Neural cell (in vitro differentiated cells): ENCODE data around the gene GTF3C2. TPM values are rescaled to one million over a fixed set of nuclear protein-coding genes. Genes with fewer than 3 reads are reported as not detected.

Experiments used
- H2AFZ ChIP-seq: fragments of 200-600, 300-800 bp; sonication (generic), shearing (Covaris generic); 2 replicates; pipeline ENCODE4 v1.6.0; 2014; ENCODE audit warnings: low read depth, mild to moderate bottlenecking, antibody characterized with exemption, low read length, moderate library complexity
- H3F3A ChIP-seq: fragments of 200-600 bp; shearing (Covaris generic); 2 replicates; pipeline ENCODE4 v1.6.1; 2016; ENCODE audit warnings: mild to moderate bottlenecking, moderate library complexity, mixed read lengths, antibody characterized with exemption, low read length; ENCODE audit not compliant: insufficient read depth, poor library complexity, severe bottlenecking
- H3K27ac ChIP-seq: fragments of 200-600, 300-800 bp; sonication (generic), shearing (Covaris generic); 2 replicates; pipeline ENCODE4 v1.5.1; 2014; ENCODE audit warnings: mild to moderate bottlenecking, low read length, moderate library complexity
- H3K27me3 ChIP-seq: fragments of 300-800, 200-600 bp; sonication (generic), shearing (Covaris generic); 2 replicates; pipeline ENCODE4 v1.6.0; 2014; ENCODE audit warnings: mild to moderate bottlenecking, low read depth, low read length, moderate library complexity; ENCODE audit not compliant: insufficient read depth
- H3K36me3 ChIP-seq: fragments of 300-800, 200-600 bp; sonication (generic), shearing (Covaris generic); 2 replicates; pipeline ENCODE4 v1.5.1; 2014; ENCODE audit warnings: mild to moderate bottlenecking, antibody characterized with exemption, low read length, moderate library complexity; ENCODE audit not compliant: insufficient read depth
- H3K4me2 ChIP-seq: fragments of 300-800, 200-600 bp; sonication (generic), shearing (Covaris generic); 2 replicates; pipeline ENCODE4 v1.6.0; 2014; ENCODE audit warnings: mild to moderate bottlenecking, low read length
- H3K4me3 ChIP-seq: fragments of 300-800, 200-600 bp; sonication (generic), shearing (Covaris generic); 2 replicates; pipeline ENCODE4 v1.5.1; 2014; ENCODE audit warnings: mild to moderate bottlenecking, low read length, moderate library complexity
- H3K79me2 ChIP-seq: fragments of 200-600 bp; shearing (Covaris generic); replicated peaks from 2 replicates; pipeline ENCODE4 v1.6.0; 2014; ENCODE audit warnings: mild to moderate bottlenecking, low read length, moderate library complexity; ENCODE audit not compliant: insufficient read depth
- H3K9ac ChIP-seq: fragments of 300-800, 200-600 bp; sonication (generic), shearing (Covaris generic); 2 replicates; pipeline ENCODE4 v1.6.1; 2016; ENCODE audit warnings: mild to moderate bottlenecking, low read length, mixed read lengths
- H3K9me2 ChIP-seq: fragments of 200-600 bp; shearing (Covaris generic); 2 replicates; pipeline ENCODE4 v1.6.1; 2016; ENCODE audit warnings: mild to moderate bottlenecking, low read length, mixed read lengths; ENCODE audit not compliant: insufficient read depth
- H3K9me3 ChIP-seq: fragments of 200-600, 300-800 bp; sonication (generic), shearing (Covaris generic); 2 replicates; pipeline ENCODE4 v1.6.1; 2016; ENCODE audit warnings: mild to moderate bottlenecking, mixed run types, low read length, moderate library complexity, mixed read lengths
- H4K20me1 ChIP-seq: fragments of 200-600 bp; shearing (Covaris generic); 2 replicates; pipeline ENCODE4 v1.6.1; 2016; ENCODE audit warnings: mild to moderate bottlenecking, mixed run types; ENCODE audit not compliant: insufficient read depth
- CTCF ChIP-seq: fragments of 450-650 bp; IDR thresholded peaks from 2 replicates; pipeline ENCODE4 v1.5.1; 2014; ENCODE audit warnings: antibody characterized with exemption, mild to moderate bottlenecking, moderate library complexity; ENCODE audit not compliant: poor library complexity, severe bottlenecking
- EP300 ChIP-seq: fragments of 450-650 bp; conservative IDR thresholded peaks from 2 replicates; pipeline ENCODE4 v1.6.1; 2014; ENCODE audit warnings: antibody characterized with exemption, mild to moderate bottlenecking, moderate library complexity; ENCODE audit not compliant: poor library complexity, severe bottlenecking
- EZH2 ChIP-seq: fragments of 200-600, 300-800 bp; shearing (Covaris generic), sonication (generic); IDR thresholded peaks from 2 replicates; pipeline ENCODE4 v1.6.1; 2014; ENCODE audit warnings: antibody characterized with exemption, low read length, borderline replicate concordance, mild to moderate bottlenecking; ENCODE audit not compliant: insufficient read depth, poor library complexity, severe bottlenecking
- MXI1 ChIP-seq: fragments of 450-650 bp; conservative IDR thresholded peaks from 2 replicates; pipeline ENCODE4 v1.6.1; 2014; ENCODE audit warnings: antibody characterized with exemption, mild to moderate bottlenecking; ENCODE audit not compliant: poor library complexity, severe bottlenecking
- POLR2AphosphoS5 ChIP-seq: IDR thresholded peaks from 2 replicates; pipeline ENCODE4 v1.6.1; 2012
- RAD21 ChIP-seq: fragments of 450-650 bp; conservative IDR thresholded peaks from 2 replicates; pipeline ENCODE4 v1.6.1; 2014; ENCODE audit warnings: antibody characterized with exemption, mild to moderate bottlenecking, moderate library complexity
- REST ChIP-seq: IDR thresholded peaks from 2 replicates; pipeline ENCODE4 v1.6.1; 2012; ENCODE audit warnings: borderline replicate concordance
- SMC3 ChIP-seq: fragments of 450-650 bp; conservative IDR thresholded peaks from 2 replicates; pipeline ENCODE4 v1.6.1; 2014; ENCODE audit warnings: antibody characterized with exemption, mild to moderate bottlenecking, moderate library complexity; ENCODE audit not compliant: poor library complexity
- TAF1 ChIP-seq: IDR thresholded peaks from 2 replicates; pipeline ENCODE4 v1.6.1; 2012; ENCODE audit warnings: low read depth
- polyA plus RNA-seq: library from polyadenylated mRNA; depleted of rRNA; stranded (reverse); fragments of >200 nt; gene quantifications from 2 replicates; pipeline ENCODE4 v1.2.3, GENCODE V29; 2014

GTF3C2 gene
- polyA plus RNA-seq, 1 donor from 2014 or later: 27.8 TPM

- TF ChIP-seq CTCF: no peak
- no peak for TF ChIP-seq REST
- no peak for TF ChIP-seq TAF1
- no peak for TF ChIP-seq SMC3
- TF ChIP-seq MXI1: no peak
- no peak for TF ChIP-seq RAD21
- no peak for TF ChIP-seq EP300
- no peak for TF ChIP-seq EZH2
- TF ChIP-seq POLR2AphosphoS5: no peak
- no peak overlapping the region for H3K9ac ChIP-seq
- H3K4me3 ChIP-seq: no peak overlapping the region
- H3K9me2 ChIP-seq: no peaks in the 10 kb centered on the region
- H3K9me3 ChIP-seq: no peaks in the 10 kb centered on the region
- no peaks in the 10 kb centered on the region for H3F3A ChIP-seq
- no peak overlapping the region for H2AFZ ChIP-seq
- no peaks in the 10 kb centered on the region for H4K20me1 ChIP-seq
- H3K27me3 ChIP-seq: no peaks in the 10 kb centered on the region
- peaks cover 34% of the 10 kb centered on the region for H3K79me2 ChIP-seq
- no peak overlapping the region for H3K4me2 ChIP-seq
- no peaks in the 10 kb centered on the region for H3K36me3 ChIP-seq
- H3K27ac ChIP-seq: no peak overlapping the region
Observed at GRCh38 chr2:27393225-27393624, 36.7 kb upstream of the GTF3C2 start.

- Histone ChIP-seq H3K4me3 (no peak overlapping the region), H3K27me3 (no peaks in the 10 kb centered on the region), H3K9me2 (no peaks in the 10 kb centered on the region), H3K9ac (no peak overlapping the region), H4K20me1 (no peaks in the 10 kb centered on the region), H3K36me3 (no peaks in the 10 kb centered on the region), H3K27ac (no peak overlapping the region), H3K79me2 (peaks cover 23% of the 10 kb centered on the region), H3K9me3 (no peaks in the 10 kb centered on the region), H2AFZ (no peak overlapping the region), H3F3A (no peaks in the 10 kb centered on the region), H3K4me2 (no peak overlapping the region)
- no peak for TF ChIP-seq REST
- no peak for TF ChIP-seq TAF1
- no peak for TF ChIP-seq SMC3
- no peak for TF ChIP-seq EZH2
- TF ChIP-seq RAD21: no peak
- no peak for TF ChIP-seq EP300
- TF ChIP-seq MXI1: no peak
- no peak for TF ChIP-seq CTCF
- no peak for TF ChIP-seq POLR2AphosphoS5
Observed at GRCh38 chr2:27390822-27391679, 34.5 kb upstream of the GTF3C2 start.
